HPDE6-E6E7 (cell line): ENCODE measurements around the gene NOX4.
"Not testable (repeated sequence)": the region's sequence is repeated elsewhere in the genome, so short reads cannot be mapped to it uniquely, and the experiment has no call there.

Experiments used
- DNase-seq: peaks from one replicate; pipeline ENCODE4 v3.0.0; 2011; ENCODE audit warnings: missing footprints; ENCODE audit errors: extremely low spot score

The NOX4 gene

DNA sequence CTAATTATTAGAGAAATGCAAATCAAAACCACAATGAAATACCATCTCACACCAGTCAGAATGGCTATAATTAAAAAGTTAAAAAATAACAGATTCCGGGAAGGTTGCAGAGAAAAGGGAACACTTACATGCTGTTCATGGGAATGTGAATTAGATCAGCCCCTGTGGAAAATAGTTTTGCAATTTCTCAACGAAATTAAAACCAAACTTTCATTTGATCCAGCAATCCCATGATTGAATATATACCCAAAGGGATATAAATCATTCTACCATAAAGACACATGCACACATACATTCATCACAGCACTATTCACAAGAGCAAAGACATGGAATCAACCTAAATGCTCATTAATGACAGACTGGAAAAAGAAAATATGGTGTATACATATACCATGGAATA, 32.5 kb downstream of the NOX4 start:
- no peak for DNase-seq

DNA sequence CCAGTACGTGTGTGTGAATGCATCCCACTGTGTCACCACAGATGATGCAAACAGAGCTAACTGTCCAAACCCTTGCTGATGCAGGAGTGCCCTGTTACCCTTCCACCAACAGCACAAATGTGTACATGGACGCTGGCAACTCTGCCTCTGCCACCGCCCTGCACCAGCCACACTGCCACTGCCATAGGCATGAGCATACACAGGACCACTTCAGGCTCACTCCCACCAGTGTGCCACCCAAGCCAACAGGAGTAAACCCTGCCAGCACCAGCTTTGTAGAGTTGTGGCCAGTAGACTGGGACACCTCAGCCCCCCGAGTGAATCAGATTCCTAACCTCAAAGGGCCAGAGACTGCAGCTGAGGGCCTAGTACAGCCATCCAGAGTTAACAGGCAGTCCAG, 34.0 kb downstream of the NOX4 start:
- no peak for DNase-seq

DNA sequence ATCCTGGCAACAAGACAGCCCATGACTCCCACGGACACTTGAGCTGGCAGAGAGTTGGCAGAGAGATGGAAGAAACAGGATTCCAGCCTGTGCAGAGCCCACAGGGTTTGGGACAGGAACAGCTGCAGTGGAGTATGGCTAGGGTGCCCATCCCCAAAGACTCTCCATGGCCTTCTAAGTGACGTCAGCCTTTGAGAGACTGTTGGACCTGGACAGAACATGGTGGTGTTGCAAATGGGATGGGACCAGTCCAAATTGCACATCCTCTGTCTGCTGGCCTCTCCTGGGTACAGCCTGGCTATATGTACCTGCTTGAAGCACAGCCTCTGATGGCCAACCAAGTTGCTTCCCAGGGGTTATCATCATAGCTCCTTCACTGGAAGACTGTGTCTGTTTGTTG, 34.5 kb downstream of the NOX4 start:
- DNase-seq: no peak

DNA sequence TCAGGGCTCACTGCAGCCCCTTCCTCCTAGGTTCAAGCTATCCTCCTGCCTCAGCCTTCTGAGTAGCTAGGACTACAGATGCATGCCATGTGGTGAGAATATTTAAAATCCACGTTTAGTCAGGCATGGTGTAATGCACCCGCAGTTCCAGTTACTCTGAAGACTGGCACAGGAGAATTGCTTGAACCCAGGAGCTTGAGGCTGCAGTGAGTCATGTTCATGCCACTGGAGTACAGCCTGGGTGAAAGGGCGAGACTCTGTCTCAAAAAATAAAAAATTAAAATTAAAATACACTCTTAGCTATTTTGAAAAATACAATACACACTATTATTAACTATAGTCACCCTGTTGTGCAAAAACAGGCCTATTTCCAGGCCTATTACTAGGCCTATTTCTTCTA, 38.4 kb downstream of the NOX4 start:
- DNase-seq: no peak

DNA sequence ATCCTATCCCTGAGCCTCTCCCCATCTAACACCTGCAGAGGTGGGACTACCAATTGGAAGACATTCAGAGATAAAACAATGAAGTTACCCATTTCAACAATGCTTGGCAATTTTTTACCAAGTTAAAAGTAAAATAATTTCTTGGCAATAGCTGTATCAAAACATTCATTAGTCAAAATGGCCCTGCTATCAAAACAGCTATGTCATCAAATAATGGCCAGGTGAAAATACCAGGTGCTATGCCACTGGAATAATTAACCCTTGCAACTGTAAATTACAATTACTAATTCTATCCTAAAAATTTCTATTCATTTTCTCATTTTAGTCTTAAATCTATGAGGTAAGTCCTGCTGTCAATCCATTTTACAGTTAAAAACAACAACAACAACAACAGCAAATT, 43.3 kb downstream of the NOX4 start:
- DNase-seq: no peak

DNA sequence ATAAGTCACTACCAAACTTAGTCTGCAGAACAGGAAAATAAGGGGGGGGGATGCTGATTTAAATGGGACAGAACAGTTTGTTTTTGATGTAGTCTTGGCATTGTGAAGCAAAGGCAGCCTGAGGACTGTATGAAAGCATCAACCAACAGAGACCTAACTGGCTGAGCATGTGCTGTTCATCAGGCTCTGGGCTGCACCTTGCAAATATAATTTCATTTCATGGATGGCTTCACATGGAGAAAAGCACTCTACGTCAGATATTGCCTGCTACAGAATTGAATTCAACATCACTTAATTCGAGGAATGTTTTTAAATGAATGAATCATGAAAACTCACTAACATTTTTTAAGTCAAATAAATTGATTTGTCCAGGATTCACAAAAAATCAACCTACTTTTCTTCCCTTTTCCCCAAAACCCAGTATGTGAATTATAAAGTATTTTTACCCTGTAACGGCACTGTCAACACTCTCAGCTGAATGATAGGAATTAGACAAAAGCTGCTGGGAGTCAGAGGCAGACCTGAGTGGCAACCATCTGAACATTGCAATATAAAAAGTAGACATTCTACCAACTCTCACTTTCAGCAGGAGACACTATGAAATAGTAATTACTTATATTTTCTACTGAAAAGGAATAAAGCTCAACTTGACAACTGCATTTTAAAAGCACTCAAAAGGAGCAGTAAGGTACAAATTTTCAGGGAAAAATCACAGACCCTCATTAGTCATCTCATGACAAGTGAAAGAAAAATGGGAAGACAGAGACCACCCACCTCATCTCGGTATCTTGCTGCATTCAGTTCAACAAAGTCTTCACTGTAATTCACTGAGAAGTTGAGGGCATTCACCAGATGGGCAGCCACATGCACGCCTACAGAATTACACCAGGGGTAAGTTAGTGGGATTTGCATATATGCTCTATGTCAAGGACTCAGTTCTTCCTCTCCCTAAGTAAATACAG, 47.5 kb downstream of the NOX4 start:
- no peak for DNase-seq

DNA sequence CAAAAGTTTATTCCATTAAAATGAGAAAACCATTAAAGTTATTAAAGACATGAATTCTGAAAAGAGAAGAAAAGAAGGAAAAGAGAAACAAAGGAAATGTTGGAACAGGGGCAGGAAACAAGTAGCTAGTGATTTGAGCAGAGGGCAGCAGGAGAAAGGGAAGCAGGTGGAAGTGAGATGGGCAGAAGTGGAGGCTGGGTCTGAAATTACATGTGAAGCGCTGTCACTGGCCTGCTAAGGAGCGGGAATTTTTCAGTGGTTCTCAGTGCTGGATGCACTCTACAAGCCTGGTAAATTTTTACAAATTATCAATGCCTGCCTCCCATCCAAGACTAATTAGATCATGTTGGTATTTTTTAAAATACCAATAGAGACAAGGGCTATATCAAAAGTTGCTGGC, 48.4 kb downstream of the NOX4 start:
- DNase-seq: no peak

DNA sequence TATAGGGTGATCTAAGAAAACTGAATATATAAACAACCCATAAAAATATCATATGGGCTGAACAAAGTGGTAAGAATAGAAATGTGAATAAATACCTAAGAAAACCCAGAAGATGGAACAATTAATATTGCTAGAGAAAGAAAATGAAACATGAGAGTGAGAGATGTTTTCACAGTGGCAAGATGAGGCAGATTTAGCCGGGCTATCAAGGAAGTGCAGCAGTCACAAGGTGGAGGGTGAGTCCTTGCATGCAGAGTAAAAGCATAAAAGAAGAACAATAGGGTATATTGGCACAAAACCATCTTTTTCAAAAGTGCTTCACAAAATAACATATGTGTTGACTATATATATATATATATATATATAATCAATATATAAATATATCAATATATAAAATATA, 49.6 kb downstream of the NOX4 start:
- DNase-seq: no peak

DNA sequence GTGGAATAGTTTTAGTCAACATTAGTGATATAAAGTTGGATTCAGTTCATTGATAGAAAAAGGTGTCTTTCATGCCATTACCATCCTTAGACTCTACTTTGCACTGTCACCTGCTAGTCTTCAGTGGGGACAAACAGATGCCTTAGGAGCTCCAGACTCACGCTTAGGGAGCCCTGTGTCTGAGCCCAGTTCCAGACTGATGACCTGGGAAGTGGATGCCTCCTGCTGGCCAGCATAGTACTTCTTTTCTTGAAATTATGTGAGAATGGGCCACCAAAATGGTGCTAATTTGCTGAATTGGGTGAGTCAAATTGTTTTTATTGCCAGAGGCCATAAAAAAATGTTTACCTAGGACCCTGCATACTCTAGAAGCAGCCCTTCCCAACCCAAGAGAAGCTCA, 53.9 kb downstream of the NOX4 start:
- DNase-seq: no peak

DNA sequence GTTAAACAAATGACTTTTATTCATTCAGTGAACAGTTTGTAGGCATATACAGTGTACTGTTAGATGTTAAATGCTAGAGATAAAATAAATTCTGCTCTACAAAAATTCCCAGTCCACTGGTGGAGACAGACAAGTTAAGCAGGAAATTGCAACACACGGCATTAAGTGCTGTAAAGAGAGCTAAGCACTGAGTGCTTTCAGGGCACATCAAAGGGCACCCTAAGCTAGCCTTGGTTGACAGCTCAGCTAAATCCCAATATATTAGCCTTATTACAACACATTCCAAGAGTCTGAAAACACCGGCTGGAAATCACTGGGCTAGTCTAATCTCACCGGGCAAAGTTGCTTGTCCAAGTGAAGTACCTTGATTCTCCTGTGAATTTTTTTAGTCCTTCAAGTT, 55.1 kb downstream of the NOX4 start:
- peak; percentile 6 for DNase-seq

DNA sequence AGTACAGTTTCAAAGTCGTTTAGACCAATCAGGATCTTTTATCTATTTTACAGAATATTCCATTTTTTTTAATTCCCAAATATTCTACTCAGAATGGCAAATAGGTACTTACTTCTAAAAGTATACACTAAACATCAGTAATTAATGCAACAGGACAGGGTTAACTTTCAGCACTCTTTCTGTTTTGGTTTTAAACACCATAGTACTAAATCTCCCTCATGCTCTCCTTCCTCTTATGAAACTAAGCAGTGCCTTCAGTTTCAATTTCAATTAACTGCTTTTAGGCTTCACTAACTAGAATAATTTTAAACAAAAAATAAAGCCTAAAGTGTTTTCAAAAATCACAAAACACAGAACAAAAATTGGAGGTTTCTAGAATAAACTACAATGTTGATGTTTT, 57.9 kb downstream of the NOX4 start:
- no peak for DNase-seq

DNA sequence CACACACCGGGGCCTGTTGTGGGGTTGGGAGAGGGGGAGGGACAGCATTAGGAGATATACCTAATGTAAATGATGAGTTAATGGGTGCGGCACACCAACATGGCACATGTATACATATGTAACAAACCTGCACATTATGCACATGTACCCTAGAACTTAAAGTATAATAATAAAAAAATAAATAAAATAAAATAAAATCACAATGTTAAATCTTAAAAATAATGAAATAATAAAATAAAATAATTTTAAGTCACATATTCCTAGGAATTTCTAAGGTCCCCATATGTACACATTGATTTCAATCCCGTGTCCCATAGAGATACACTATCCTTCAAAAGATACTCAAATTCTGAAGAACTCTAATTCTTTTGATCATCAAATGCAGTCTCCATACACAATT, 59.0 kb downstream of the NOX4 start:
- DNase-seq: not testable (repeated sequence)

DNA sequence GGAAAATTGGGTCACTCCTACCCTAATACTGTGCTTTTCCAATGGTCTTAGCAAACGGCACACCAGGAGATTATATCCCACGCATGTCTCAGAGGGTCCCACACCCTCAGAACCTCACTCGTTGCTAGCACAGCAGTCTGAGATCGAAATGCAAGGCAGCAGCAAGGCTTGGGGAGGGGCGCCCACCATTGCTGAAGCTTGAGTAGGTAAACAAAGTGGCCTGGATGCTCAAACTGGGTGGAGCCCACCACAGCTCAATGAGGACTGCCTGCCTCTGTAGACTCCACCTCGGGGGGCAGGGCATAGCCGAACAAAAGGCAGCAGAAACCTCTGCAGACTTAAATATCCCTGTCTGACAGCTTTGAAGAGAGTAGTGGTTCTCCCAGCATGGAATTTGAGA, 64.7 kb downstream of the NOX4 start:
- not testable (repeated sequence) for DNase-seq

DNA sequence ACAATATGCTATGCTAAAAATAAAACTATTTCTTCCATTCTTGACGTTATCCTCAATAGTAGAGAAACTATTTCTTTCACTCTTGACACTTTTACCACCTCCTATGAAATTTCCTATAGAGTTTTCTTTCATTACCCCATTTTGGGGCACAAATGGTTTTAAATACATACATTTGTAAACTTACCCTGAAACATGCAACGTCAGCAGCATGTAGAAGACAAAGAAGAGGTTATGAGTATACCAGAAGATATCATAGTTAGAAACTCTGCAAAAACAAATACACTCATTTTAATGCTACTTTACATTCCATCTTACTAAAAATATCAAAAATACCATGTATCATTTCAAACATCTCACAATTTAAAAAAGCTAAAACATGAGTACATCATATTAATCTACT, 69.5 kb downstream of the NOX4 start:
- DNase-seq: no peak

DNA sequence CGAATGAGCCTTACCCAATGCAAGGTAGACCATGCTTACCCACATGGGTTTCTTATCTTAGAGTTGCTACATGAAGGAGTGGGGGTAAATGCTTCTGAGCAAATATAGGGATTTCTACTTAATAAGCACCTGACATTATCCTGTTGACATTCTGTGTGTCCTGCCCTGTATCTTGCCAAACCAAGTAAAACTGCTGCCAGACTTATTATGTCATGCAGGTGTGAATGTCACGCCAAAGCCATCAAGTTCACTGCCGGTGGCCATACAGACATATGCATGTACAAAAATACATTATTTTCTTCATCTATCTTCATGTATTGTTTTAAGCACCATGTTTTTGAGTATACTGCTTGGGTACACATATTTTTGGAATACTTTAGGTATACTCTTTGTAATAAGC, 70.2 kb downstream of the NOX4 start:
- no peak for DNase-seq

DNA sequence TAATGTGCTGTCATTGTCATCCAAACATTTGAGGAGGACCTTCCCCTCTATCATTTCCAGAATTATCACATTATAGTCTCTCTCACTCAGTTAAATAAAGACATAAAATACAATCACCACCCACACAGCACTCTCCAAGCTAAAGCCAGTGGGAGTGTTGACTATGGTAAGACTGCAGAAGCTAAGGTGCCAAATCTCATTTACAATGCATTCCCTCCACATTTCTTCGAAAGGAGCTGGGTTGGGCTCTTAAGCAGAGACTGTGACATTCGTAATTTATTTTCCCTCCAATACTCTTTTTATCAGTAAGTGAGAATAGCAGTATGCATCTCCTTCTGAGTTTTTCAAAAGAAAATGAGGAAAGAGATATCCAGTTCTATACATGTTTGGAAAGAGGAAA, 74.2 kb downstream of the NOX4 start:
- no peak for DNase-seq

DNA sequence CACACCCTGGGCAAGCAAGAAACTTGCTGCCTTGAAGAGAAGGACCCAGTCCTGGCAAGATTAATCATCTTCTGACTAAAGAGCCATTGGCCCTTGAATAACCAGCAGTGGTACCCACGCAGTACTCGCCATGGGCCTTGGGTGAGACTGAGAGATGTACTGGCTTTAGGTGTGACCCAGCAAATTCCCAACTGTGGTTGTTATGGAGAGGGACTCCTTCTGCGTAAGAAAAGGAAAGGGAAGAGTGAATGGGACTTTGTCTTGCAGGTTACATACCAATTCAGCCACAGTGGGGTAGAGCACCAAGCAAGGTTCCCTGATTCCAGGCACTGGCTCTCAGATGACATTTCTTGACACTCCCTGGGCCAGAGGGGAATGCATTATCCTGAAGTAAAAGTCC, 80.1 kb downstream of the NOX4 start:
- DNase-seq: not testable (repeated sequence)

DNA sequence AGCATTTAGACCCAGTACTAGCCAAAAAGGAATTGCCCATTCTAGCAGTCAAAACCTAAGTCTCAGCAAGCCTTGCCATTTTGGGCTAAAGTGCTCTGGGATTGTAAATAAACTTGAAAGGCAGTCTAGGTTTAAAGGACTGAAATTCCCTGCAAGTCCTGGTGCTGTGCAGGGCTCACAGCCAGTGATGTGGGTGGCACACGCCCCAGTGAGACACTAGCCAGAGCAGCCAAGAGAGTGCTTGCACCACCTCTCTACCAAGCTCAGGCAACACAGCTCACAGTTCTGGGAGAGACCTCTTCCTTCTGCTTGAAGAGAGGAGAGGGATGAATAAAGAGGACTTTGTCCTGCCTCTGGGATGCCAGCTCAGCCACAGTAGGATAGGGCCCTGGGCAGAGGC, 80.5 kb downstream of the NOX4 start:
- not testable (repeated sequence) for DNase-seq

DNA sequence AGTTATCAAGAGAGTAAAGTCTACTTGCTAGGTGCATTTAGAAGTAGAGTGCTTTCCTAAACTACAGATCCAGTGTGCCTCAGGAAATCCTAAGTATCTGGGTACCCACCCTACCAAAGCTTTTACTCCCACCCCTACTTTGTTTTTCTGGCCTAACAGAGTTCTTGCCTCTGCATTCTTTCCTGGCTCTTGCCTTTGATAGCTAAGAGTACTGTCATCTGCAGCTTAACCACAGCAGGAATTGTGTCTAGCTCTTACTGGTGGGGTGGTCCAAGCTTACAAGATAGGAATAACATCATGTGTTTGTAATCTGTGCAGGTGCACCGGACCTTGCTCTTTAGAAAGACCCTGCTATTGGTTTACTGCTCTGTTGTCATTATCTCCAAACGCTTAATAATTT, 82.7 kb downstream of the NOX4 start:
- not testable (repeated sequence) for DNase-seq

DNA sequence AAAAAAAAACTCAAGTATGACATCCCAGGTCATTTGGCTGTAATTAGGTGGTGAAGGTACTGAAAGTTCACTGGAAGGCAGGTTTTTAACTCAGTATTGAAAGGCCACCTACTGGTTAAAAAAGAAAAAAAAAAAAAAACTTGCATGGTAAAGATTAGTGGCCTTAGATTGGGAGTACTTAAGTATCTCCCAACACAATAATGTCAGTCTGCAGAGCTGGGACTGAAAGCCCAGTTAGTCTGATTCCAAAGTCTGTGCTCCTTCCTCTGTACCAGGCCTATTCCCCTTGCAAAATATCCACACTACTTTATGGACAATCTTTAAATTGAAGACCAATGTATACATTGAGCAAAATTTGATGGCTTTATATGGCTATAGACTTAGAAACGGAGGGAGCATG, 85.5 kb downstream of the NOX4 start:
- no peak for DNase-seq

DNA sequence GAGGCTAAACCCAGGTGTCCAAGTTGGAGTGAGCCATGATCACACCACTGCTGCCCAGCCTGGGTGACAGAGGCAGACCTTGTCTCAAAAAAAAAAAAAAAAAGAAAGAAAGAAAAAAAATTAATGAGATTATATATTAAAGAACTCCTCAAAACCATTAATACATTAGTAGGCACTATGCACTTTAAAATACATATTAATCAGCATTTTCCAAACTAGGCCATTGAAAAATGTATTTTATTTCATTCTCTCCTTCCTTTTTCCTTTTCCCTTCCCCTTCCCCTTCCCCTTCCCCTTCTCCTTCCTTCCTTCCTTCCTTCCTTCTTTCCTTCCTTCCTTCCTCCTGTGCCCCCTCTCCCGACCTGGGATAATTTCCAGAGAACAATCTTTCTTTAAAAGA, 99.5 kb downstream of the NOX4 start:
- DNase-seq: not testable (repeated sequence)

DNA sequence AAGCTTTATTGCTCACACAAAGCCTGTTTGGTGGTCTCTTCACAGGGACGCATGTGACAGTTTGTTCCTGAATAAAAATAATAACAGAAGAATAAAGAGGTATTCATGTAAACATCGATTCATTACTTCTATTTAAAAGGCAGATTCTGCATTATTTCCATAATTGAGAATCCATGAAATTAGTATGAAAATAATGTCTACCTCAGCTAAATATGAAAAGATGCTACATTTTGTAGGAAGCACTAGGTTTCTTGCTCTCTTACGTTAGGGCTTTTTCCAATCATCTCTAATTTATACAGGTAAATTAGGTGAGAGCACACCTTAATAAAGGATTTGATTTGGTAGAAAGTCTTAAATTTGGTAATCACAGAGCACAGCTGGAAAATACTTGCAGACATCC, 103.7 kb downstream of the NOX4 start:
- DNase-seq: not testable (repeated sequence)

DNA sequence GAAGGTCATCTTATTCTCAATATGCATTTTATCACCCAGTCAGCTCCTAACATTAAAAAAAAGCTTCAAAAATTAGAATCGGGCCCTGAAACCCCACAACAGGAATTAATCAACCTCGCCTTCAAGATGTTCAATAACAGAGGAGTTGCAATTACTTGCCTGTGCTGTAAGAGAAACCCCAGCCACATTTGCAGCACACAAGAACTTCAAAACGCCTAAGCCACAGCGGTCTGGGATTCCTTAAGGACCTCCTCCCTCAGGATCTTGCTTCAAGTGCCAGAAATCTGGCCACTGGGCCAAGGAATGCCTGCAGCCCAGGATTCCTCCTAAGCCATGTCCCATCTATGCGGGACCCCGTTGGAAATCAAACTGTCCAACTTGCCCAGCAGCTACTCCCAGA, 108.2 kb downstream of the NOX4 start:
- not testable (repeated sequence) for DNase-seq

DNA sequence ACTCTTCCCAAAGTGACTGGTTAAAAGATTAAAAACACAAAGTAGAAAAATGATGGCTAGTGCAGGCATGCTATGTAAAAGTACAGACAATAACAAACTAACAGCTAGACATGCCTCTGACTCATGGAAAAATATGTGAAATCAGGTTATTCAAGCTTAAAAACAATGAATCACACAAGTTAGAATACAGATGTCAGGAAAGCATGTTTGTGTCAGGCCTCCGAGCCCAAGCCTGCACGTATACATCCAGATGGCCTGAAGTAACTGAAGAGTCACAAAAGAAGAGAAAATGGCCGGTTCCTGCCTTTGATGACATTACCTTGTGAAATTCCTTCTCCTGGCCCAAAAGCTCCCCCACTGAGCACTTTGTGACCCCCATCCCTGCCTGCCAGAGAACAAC, 110.1 kb downstream of the NOX4 start:
- peak; percentile 47 for DNase-seq
